Mucosa of stomach (tissue), 1 donor: ENCODE data around the gene RBM4B.

ENCODE experiments used
- H3K27me3 ChIP-seq: one replicate; pipeline ENCODE4 v1.7.0; 2013; ENCODE audit warnings: mild to moderate bottlenecking, low read length; ENCODE audit not compliant: control insufficient read depth, insufficient read depth
- H3K36me3 ChIP-seq: one replicate; pipeline ENCODE4 v1.7.0; 2013; ENCODE audit warnings: low read length; ENCODE audit not compliant: control insufficient read depth, insufficient read depth
- H3K4me1 ChIP-seq: one replicate; pipeline ENCODE4 v1.7.0; 2013; ENCODE audit warnings: mild to moderate bottlenecking, low read length; ENCODE audit not compliant: control insufficient read depth, insufficient read depth
- H3K4me3 ChIP-seq: one replicate; pipeline ENCODE4 v1.7.0; 2013; ENCODE audit warnings: low read length
- H3K9ac ChIP-seq: one replicate; pipeline ENCODE4 v1.7.0; 2013; ENCODE audit warnings: mild to moderate bottlenecking, low read length, moderate library complexity
- H3K9me3 ChIP-seq: one replicate; pipeline ENCODE4 v1.7.0; 2013; ENCODE audit warnings: mild to moderate bottlenecking, low read length, moderate library complexity; ENCODE audit not compliant: control insufficient read depth
- donor health status: Pancreatic carcinoma.

The RBM4B gene

GRCh38 chr11:66718320-66718971 is 40.8 kb upstream of the RBM4B start:
- peak overlapping the region; percentile 43 for H3K9ac ChIP-seq
- peaks cover 32% of the 10 kb centered on the region for H3K4me1 ChIP-seq
- no peaks in the 10 kb centered on the region for H3K36me3 ChIP-seq
- H3K4me3 ChIP-seq: no peak overlapping the region
- peaks cover 3% of the 10 kb centered on the region for H3K27me3 ChIP-seq
- H3K9me3 ChIP-seq: no peaks in the 10 kb centered on the region

- Histone ChIP-seq H3K9ac (peak overlapping the region; percentile 43), H3K9me3 (no peaks in the 10 kb centered on the region), H3K4me1 (peaks cover 32% of the 10 kb centered on the region), H3K4me3 (no peak overlapping the region), H3K27me3 (peaks cover 3% of the 10 kb centered on the region), H3K36me3 (no peaks in the 10 kb centered on the region)
Measured at GRCh38 chr11:66717925-66718319, 40.2 kb upstream of the RBM4B start.

GRCh38 chr11:66716996-66717395 is 39.3 kb upstream of the RBM4B start:
- Histone ChIP-seq H3K4me3 (no peak overlapping the region), H3K9me3 (no peaks in the 10 kb centered on the region), H3K27me3 (peaks cover 3% of the 10 kb centered on the region), H3K9ac (no peak overlapping the region), H3K4me1 (peaks cover 32% of the 10 kb centered on the region), H3K36me3 (no peaks in the 10 kb centered on the region)

- no peaks in the 10 kb centered on the region for H3K9me3 ChIP-seq
Measured at GRCh38 chr11:66715346-66716085, 37.8 kb upstream of the RBM4B start.

GRCh38 chr11:66713746-66714480 is 36.2 kb upstream of the RBM4B start:
- Histone ChIP-seq H3K9ac (no peak overlapping the region), H3K36me3 (no peaks in the 10 kb centered on the region), H3K9me3 (no peaks in the 10 kb centered on the region), H3K27me3 (peaks cover 3% of the 10 kb centered on the region), H3K4me3 (no peak overlapping the region), H3K4me1 (peaks cover 12% of the 10 kb centered on the region)

More at GRCh38 chr11:66715346-66716085, 37.8 kb upstream of the RBM4B start:
- H3K36me3 ChIP-seq: no peaks in the 10 kb centered on the region
- peaks cover 29% of the 10 kb centered on the region for H3K4me1 ChIP-seq
- no peak overlapping the region for H3K4me3 ChIP-seq
- peaks cover 3% of the 10 kb centered on the region for H3K27me3 ChIP-seq
- no peak overlapping the region for H3K9ac ChIP-seq

- no peak overlapping the region for H3K4me3 ChIP-seq
- no peaks in the 10 kb centered on the region for H3K4me1 ChIP-seq
- no peaks in the 10 kb centered on the region for H3K36me3 ChIP-seq
- H3K9ac ChIP-seq: no peak overlapping the region
- no peaks in the 10 kb centered on the region for H3K27me3 ChIP-seq
- H3K9me3 ChIP-seq: no peaks in the 10 kb centered on the region
Measured at GRCh38 chr11:66710384-66710930, 32.8 kb upstream of the RBM4B start.

- no peaks in the 10 kb centered on the region for H3K36me3 ChIP-seq
- H3K9me3 ChIP-seq: no peaks in the 10 kb centered on the region
- no peak overlapping the region for H3K9ac ChIP-seq
- no peaks in the 10 kb centered on the region for H3K4me1 ChIP-seq
- no peaks in the 10 kb centered on the region for H3K27me3 ChIP-seq
- H3K4me3 ChIP-seq: no peak overlapping the region
Measured at GRCh38 chr11:66708701-66709100, 31.0 kb upstream of the RBM4B start.

- Histone ChIP-seq H3K4me3 (no peak overlapping the region), H3K9ac (no peak overlapping the region), H3K27me3 (no peaks in the 10 kb centered on the region), H3K4me1 (no peaks in the 10 kb centered on the region), H3K36me3 (no peaks in the 10 kb centered on the region), H3K9me3 (no peaks in the 10 kb centered on the region)
Measured at GRCh38 chr11:66708094-66708493, 30.4 kb upstream of the RBM4B start.

GRCh38 chr11:66707486-66707885 is 29.8 kb upstream of the RBM4B start:
- Histone ChIP-seq H3K36me3 (no peaks in the 10 kb centered on the region), H3K27me3 (no peaks in the 10 kb centered on the region), H3K4me1 (no peaks in the 10 kb centered on the region), H3K9ac (no peak overlapping the region), H3K4me3 (no peak overlapping the region), H3K9me3 (no peaks in the 10 kb centered on the region)

- Histone ChIP-seq H3K4me1 (no peaks in the 10 kb centered on the region), H3K9me3 (no peaks in the 10 kb centered on the region)
Measured at GRCh38 chr11:66706989-66707388, 29.3 kb upstream of the RBM4B start.

GRCh38 chr11:66705587-66706335 is 28.1 kb upstream of the RBM4B start:
- no peaks in the 10 kb centered on the region for H3K27me3 ChIP-seq
- no peak overlapping the region for H3K4me3 ChIP-seq
- H3K36me3 ChIP-seq: no peaks in the 10 kb centered on the region
- H3K9ac ChIP-seq: no peak overlapping the region
- no peaks in the 10 kb centered on the region for H3K4me1 ChIP-seq
- H3K9me3 ChIP-seq: no peaks in the 10 kb centered on the region

More at GRCh38 chr11:66706989-66707388, 29.3 kb upstream of the RBM4B start:
- H3K27me3 ChIP-seq: no peaks in the 10 kb centered on the region
- no peak overlapping the region for H3K9ac ChIP-seq
- H3K36me3 ChIP-seq: no peaks in the 10 kb centered on the region
- no peak overlapping the region for H3K4me3 ChIP-seq
